ENCODE results near the gene CNTNAP2. TPM values are rescaled to one million over a fixed set of nuclear protein-coding genes. Genes with fewer than 3 reads are reported as not detected.

Gene CNTNAP2
- total and polyA plus RNA-seq, 7 experiments from 2014 or later, result 0.02 to 0.48 (median 0.24) TPM; not detected in 2

DNA sequence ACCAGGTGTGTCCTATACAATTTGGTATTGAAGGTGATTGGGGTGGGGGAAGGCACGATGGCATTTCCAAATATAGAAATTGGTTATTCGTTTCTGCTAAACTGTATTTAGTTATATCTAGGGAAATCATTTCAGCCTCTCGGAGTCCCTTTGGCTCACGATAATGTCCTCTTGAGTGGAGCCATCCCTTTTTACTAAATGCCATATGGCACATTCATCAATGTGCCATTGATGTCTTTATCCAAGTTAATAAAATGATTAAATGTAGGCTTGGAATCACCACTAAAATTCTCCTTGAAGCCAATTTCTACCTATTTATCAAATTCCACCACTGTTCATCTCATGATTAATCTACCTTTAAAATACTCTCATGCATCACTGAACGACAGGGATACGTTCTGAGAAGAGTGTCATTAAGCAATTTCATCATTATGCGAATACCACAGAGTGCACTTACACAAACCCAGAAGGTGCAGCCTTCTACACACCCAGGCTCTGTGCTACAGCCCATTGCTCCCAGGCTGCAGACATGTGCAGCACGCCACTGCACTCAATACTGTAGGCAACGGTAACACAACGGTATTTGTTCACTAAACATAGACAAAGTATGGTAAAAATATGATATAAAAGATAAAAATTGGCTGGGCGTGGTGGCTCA lies 2254.8 kb downstream of the CNTNAP2 start:
- Histone ChIP-seq H3K36me3 (ENCODE audit: control insufficient read depth in 2 of 3, insufficient read depth in 3 of 3, low read length in 3 of 3) (no peaks in the 10 kb centered on the region), H3K4me3 (ENCODE audit: low read length) (no peak overlapping the region), H3K27me3 (ENCODE audit: control insufficient read depth in 2 of 2, insufficient read depth in 2 of 2, low read length in 2 of 2) (no peaks in the 10 kb centered on the region), H3K9me3 (ENCODE audit: control insufficient read depth in 2 of 3, low read length in 3 of 3) (no peaks in the 10 kb centered on the region), H3K4me1 (ENCODE audit: control insufficient read depth in 2 of 2, insufficient read depth in 2 of 2, low read length in 2 of 2) (no peaks in the 10 kb centered on the region), H3K27ac (ENCODE audit: low read depth, low read length) (no peak overlapping the region)
- H3K27me3 Mint-ChIP-seq, result peaks cover 0 to 8% (median 0%) of the 10 kb centered on the region in 5 donors
- ChIA-PET POLR2A (no interaction called here), CTCF (no interaction called here)
- no peaks in the 10 kb centered on the region for H3K36me3 Mint-ChIP-seq
- no peak for ATAC-seq
- intact Hi-C loops (cut with micrococcal nuclease), result no loop called here
- no peak overlapping the region for H3K27ac Mint-ChIP-seq
- no peaks in the 10 kb centered on the region for H3K4me1 Mint-ChIP-seq
- H3K9me3 Mint-ChIP-seq, result peaks cover 0 to 16% (median 1%) of the 10 kb centered on the region in 11 donors
- DNase-seq, result no peak
- no peak overlapping the region for H3K4me3 Mint-ChIP-seq

DNA sequence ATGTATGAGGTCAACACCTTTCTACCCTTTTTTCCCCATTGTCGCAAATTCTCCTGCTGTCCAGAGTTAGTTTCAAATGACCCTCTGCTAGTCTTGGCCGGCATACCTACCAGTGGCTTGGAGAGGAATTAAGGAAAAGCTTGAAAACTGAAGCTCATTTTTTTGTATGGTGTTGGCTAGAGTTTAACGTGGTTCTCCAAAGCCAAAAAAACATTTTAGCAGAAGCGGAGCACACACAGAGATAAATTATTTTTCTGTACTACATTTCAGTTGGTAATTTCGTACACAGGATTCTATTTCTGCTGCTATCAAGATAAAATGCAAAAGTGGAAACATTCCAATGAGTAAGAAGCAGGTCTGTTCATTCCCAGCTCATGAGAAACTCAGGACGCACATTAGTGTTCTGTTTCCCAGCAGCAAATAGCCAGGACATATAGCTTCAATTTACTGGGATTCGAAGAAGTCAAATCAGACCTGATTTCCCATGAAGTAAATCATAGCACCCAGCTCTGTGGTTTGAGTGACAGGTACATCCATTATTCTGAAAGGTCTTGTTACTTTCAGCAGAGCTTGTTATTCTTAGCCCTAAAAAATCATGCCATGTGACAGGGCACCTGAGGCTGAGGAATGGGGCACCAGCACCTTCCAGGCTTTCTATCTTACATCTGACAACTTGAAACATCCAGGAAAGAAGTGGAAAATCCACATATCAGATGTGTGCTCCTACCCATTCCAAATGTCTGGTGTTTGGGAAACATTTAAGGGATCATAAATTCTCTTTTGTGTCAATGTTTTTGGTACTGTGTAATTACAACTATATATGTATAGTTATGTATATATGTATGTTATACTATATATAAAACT lies 2258.0 kb downstream of the CNTNAP2 start:
- Mint-ChIP-seq H3K4me1 (no peaks in the 10 kb centered on the region), H3K9me3 (peaks cover 0 to 5% (median 0%) of the 10 kb centered on the region in 11 donors), H3K4me3 (no peak overlapping the region), H3K27ac (no peak overlapping the region), H3K36me3 (no peaks in the 10 kb centered on the region), H3K27me3 (peaks cover 0 to 8% (median 0%) of the 10 kb centered on the region in 5 donors)
- ChIA-PET POLR2A (interaction anchor here (0.6 kb wide), 1 partner anchor 10 kb away, joined by 6 read pairs; no protein-coding TSS in a partner anchor), CTCF (no interaction called here)
- H3K27ac ChIP-seq (ENCODE audit: low read depth, low read length), result no peak overlapping the region
- no peak overlapping the region for H3K4me3 ChIP-seq (ENCODE audit: low read length)
- no peaks in the 10 kb centered on the region for H3K27me3 ChIP-seq (ENCODE audit: control insufficient read depth in 2 of 2, insufficient read depth in 2 of 2, low read length in 2 of 2)
- no peaks in the 10 kb centered on the region for H3K4me1 ChIP-seq (ENCODE audit: control insufficient read depth in 2 of 2, insufficient read depth in 2 of 2, low read length in 2 of 2)
- DNase-seq, result no peak
- intact Hi-C loops (cut with micrococcal nuclease), result no loop called here
- no peaks in the 10 kb centered on the region for H3K36me3 ChIP-seq (ENCODE audit: control insufficient read depth in 2 of 3, insufficient read depth in 3 of 3, low read length in 3 of 3)
- H3K9me3 ChIP-seq (ENCODE audit: control insufficient read depth in 2 of 3, low read length in 3 of 3), result no peaks in the 10 kb centered on the region
- ATAC-seq, result no peak

DNA sequence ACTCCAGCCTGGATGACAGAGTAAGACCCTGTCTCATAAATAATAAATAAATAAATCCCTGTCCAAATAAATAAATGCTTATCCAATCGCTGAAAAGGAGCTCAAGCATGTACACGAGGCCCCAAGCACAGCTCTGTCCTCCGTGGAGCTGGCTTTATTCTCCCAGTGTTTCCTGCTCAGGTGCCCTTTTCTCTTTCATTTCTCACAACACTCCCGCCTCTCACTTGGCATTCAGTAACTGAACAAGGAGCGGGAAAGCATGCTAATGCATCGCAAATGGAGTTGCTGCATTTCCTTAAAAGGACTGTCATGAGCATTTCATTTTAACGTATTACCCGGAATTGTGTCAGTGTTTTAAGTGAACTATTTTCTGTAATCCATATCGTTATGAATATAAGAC lies 2263.1 kb downstream of the CNTNAP2 start:
- peaks cover 0 to 4% (median 0%) of the 10 kb centered on the region in 5 donors for H3K27me3 Mint-ChIP-seq
- Histone ChIP-seq H3K36me3 (ENCODE audit: control insufficient read depth in 2 of 3, insufficient read depth in 3 of 3, low read length in 3 of 3) (no peaks in the 10 kb centered on the region), H3K9me3 (ENCODE audit: control insufficient read depth in 2 of 3, low read length in 3 of 3) (no peaks in the 10 kb centered on the region), H3K4me1 (ENCODE audit: control insufficient read depth in 2 of 2, insufficient read depth in 2 of 2, low read length in 2 of 2) (no peaks in the 10 kb centered on the region), H3K4me3 (ENCODE audit: low read length) (no peak overlapping the region), H3K27ac (ENCODE audit: low read depth, low read length) (no peak overlapping the region), H3K27me3 (ENCODE audit: control insufficient read depth in 2 of 2, insufficient read depth in 2 of 2, low read length in 2 of 2) (no peaks in the 10 kb centered on the region)
- H3K36me3 Mint-ChIP-seq, result no peaks in the 10 kb centered on the region
- intact Hi-C loops (cut with micrococcal nuclease), result no loop called here
- ATAC-seq (no peak), DNase-seq (no peak)
- ChIA-PET POLR2A (no interaction called here), CTCF (no interaction called here)
- H3K27ac Mint-ChIP-seq, result no peak overlapping the region
- H3K9me3 Mint-ChIP-seq, result peaks cover 0 to 3% (median 0%) of the 10 kb centered on the region in 11 donors
- no peaks in the 10 kb centered on the region for H3K4me1 Mint-ChIP-seq
- H3K4me3 Mint-ChIP-seq, result no peak overlapping the region

DNA sequence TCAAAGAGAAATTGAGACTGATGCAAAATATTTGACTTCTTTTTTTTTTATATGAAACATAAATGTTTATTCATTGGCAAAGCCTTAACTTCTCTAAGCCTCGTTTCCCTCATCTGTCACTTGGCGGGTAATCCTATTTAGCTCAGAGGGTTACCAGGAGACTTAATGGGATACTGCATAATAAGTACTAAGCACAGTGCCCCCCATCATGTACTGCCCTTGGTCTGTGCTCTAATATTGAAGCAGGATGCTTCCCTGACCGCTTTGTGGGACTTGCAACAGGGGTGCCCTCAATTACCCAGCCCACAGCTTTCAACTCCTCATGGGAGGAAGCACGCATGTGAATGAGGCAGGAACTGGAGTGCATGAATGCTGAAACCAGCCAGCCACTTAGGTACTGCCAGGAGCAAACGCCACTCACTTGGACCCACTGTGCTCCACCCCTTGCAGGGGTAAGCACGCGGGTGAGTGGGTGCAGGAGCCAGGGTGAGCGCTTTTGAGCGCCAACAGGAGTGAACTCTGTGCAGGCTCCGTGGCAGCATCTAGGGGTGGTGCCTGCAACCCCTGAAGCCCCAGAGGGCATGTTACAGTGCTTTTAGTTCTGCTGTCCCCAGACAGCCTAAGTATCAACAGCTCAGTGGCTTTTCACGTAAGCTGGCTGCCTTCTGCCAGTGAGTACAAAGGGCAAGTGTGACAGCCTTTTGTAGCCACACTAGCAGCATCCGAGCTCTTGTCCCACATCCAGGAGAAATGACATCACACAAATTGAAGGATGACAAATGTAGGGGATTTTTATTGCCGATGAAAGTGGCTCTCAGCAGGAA lies 2264.2 kb downstream of the CNTNAP2 start:
- no peak overlapping the region for H3K27ac Mint-ChIP-seq

DNA sequence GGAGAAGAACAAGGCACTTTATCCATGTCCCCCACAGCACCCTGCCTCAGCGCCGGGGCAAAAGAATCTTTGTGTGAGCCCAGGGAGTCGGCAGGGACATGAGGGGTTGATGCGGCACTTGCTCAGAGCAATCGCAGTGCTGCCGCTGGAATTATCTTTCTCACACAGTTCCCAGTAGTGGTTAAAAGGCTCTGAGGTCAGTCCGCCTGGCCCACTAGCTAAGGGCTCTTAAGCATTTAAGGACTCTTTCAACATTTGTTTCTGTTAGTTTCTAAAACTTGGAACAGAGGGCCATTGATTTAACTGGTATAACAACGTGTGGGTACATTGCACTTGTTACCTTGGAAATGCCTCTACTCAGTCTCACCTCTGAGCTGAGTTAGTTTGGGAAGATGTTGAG lies 2266.0 kb downstream of the CNTNAP2 start:
- Histone ChIP-seq H3K27me3 (ENCODE audit: control insufficient read depth in 2 of 2, insufficient read depth in 2 of 2, low read length in 2 of 2) (no peaks in the 10 kb centered on the region), H3K9me3 (ENCODE audit: control insufficient read depth in 2 of 3, low read length in 3 of 3) (no peaks in the 10 kb centered on the region), H3K4me1 (ENCODE audit: control insufficient read depth in 2 of 2, insufficient read depth in 2 of 2, low read length in 2 of 2) (no peaks in the 10 kb centered on the region), H3K36me3 (ENCODE audit: control insufficient read depth in 2 of 3, insufficient read depth in 3 of 3, low read length in 3 of 3) (no peaks in the 10 kb centered on the region), H3K27ac (ENCODE audit: low read depth, low read length) (no peak overlapping the region), H3K4me3 (ENCODE audit: low read length) (no peak overlapping the region)
- H3K27me3 Mint-ChIP-seq, result peaks cover 0 to 4% (median 0%) of the 10 kb centered on the region in 5 donors
- no peaks in the 10 kb centered on the region for H3K36me3 Mint-ChIP-seq
- no peaks in the 10 kb centered on the region for H3K4me1 Mint-ChIP-seq
- ChIA-PET POLR2A (no interaction called here), CTCF (no interaction called here)
- intact Hi-C loops (cut with micrococcal nuclease), result no loop called here
- ATAC-seq (no peak), DNase-seq (no peak)
- no peak overlapping the region for H3K27ac Mint-ChIP-seq
- peaks cover 0 to 3% (median 0%) of the 10 kb centered on the region in 11 donors for H3K9me3 Mint-ChIP-seq
- no peak overlapping the region for H3K4me3 Mint-ChIP-seq

More for the DNA sequence above, 2264.2 kb downstream of the CNTNAP2 start:
- Histone ChIP-seq H3K4me1 (ENCODE audit: control insufficient read depth in 2 of 2, insufficient read depth in 2 of 2, low read length in 2 of 2) (no peaks in the 10 kb centered on the region), H3K27ac (ENCODE audit: low read depth, low read length) (no peak overlapping the region), H3K4me3 (ENCODE audit: low read length) (no peak overlapping the region), H3K27me3 (ENCODE audit: control insufficient read depth in 2 of 2, insufficient read depth in 2 of 2, low read length in 2 of 2) (no peaks in the 10 kb centered on the region), H3K36me3 (ENCODE audit: control insufficient read depth in 2 of 3, insufficient read depth in 3 of 3, low read length in 3 of 3) (no peaks in the 10 kb centered on the region), H3K9me3 (ENCODE audit: control insufficient read depth in 2 of 3, low read length in 3 of 3) (no peaks in the 10 kb centered on the region)
- intact Hi-C loops (cut with micrococcal nuclease), result no loop called here
- ChIA-PET CTCF (no interaction called here), POLR2A (no interaction called here)
- Mint-ChIP-seq H3K9me3 (peaks cover 0 to 3% (median 0%) of the 10 kb centered on the region in 11 donors), H3K4me1 (no peaks in the 10 kb centered on the region), H3K27me3 (peaks cover 0 to 4% (median 0%) of the 10 kb centered on the region in 5 donors), H3K4me3 (no peak overlapping the region), H3K36me3 (no peaks in the 10 kb centered on the region)
- ATAC-seq (no peak), DNase-seq (no peak)

DNA sequence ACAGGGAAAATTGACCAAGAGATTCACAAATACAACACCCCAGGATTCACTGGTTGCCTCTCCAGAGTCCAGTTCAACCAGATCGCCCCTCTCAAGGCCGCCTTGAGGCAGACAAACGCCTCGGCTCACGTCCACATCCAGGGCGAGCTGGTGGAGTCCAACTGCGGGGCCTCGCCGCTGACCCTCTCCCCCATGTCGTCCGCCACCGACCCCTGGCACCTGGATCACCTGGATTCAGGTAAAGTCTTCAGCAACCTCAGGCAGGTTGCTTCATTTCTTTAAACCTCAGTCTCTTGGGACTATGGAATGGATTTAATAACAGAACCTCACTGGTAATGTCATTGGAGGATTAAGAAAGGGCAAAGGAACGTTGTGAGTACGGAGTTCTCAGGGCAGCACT lies 2267.1 kb downstream of the CNTNAP2 start:
- Mint-ChIP-seq H3K4me1 (no peaks in the 10 kb centered on the region), H3K27me3 (peaks cover 0 to 4% (median 0%) of the 10 kb centered on the region in 5 donors), H3K27ac (no peak overlapping the region), H3K9me3 (peaks cover 0 to 3% (median 0%) of the 10 kb centered on the region in 11 donors), H3K4me3 (no peak overlapping the region), H3K36me3 (no peaks in the 10 kb centered on the region)
- H3K36me3 ChIP-seq (ENCODE audit: control insufficient read depth in 2 of 3, insufficient read depth in 3 of 3, low read length in 3 of 3), result no peaks in the 10 kb centered on the region
- DNase-seq (no peak), ATAC-seq (no peak)
- H3K9me3 ChIP-seq (ENCODE audit: control insufficient read depth in 2 of 3, low read length in 3 of 3), result no peaks in the 10 kb centered on the region
- CTCF ChIA-PET, result no interaction called here
- H3K4me1 ChIP-seq (ENCODE audit: control insufficient read depth in 2 of 2, insufficient read depth in 2 of 2, low read length in 2 of 2), result no peaks in the 10 kb centered on the region
- POLR2A ChIA-PET, result no interaction called here
- intact Hi-C loops (cut with micrococcal nuclease), result no loop called here
- no peaks in the 10 kb centered on the region for H3K27me3 ChIP-seq (ENCODE audit: control insufficient read depth in 2 of 2, insufficient read depth in 2 of 2, low read length in 2 of 2)
- H3K4me3 ChIP-seq (ENCODE audit: low read length), result no peak overlapping the region
- H3K27ac ChIP-seq (ENCODE audit: low read depth, low read length), result no peak overlapping the region
